Measurements from ENCODE around the gene TRAF2.
A peak's percentile ranks its signal among the peaks of the same experiment; 100 is the strongest.
"Not testable (repeated sequence)": the region's sequence is repeated elsewhere in the genome, so short reads cannot be mapped to it uniquely, and the experiment has no call there.

The TRAF2 gene

GRCh38 chr9:136840877-136841645 is 45.3 kb upstream of the TRAF2 start:
- FAIRE-seq: no peak
- TF ChIP-seq CTCF (IDR thresholded peaks at IDR 0.05; ENCODE audit: insufficient read depth, missing control alignments): no peak
- no peak for DNase-seq (ENCODE audit: insufficient read length, low spot score)

- not testable (repeated sequence) for FAIRE-seq; DNase-seq (ENCODE audit: insufficient read length, low spot score)
Measured at GRCh38 chr9:136841646-136842379, 44.5 kb upstream of the TRAF2 start.

GRCh38 chr9:136842380-136842948 is 43.9 kb upstream of the TRAF2 start, which contains the start of gene AJM1:
Gene AJM1 (plus strand): TSS chr9:136842478. CDS start chr9:136844415, 1,937 bp downstream.
- peak; percentile 60 for DNase-seq (ENCODE audit: insufficient read length, low spot score)
- TF ChIP-seq CTCF (IDR thresholded peaks at IDR 0.05; ENCODE audit: insufficient read depth, missing control alignments): peak; percentile 66
- not testable (repeated sequence) for FAIRE-seq

- DNase-seq (ENCODE audit: insufficient read length, low spot score); FAIRE-seq: not testable (repeated sequence)
Measured at GRCh38 chr9:136843159-136843800, 43.0 kb upstream of the TRAF2 start.

- DNase-seq (ENCODE audit: insufficient read length, low spot score); FAIRE-seq: not testable (repeated sequence)
- TF ChIP-seq CTCF (IDR thresholded peaks at IDR 0.05; ENCODE audit: insufficient read depth, missing control alignments): peak; percentile 30
Measured at GRCh38 chr9:136843801-136844740, 42.2 kb upstream of the TRAF2 start.

- TF ChIP-seq CTCF (IDR thresholded peaks at IDR 0.05; ENCODE audit: insufficient read depth, missing control alignments): no peak
- DNase-seq (ENCODE audit: insufficient read length, low spot score): no peak
- FAIRE-seq: no peak
Measured at GRCh38 chr9:136844761-136845464, 41.4 kb upstream of the TRAF2 start.
